OCI-LY3 (cell line): Measurements from ENCODE around the gene SETD7.

Experiments
- EZH2phosphoT487 ChIP-seq: fragments of 200-600 bp; shearing (Covaris generic); IDR thresholded peaks from 2 replicates; pipeline ENCODE4 v1.6.1; 2018; ENCODE audit warnings: antibody characterized with exemption, mixed run types, low read depth
- TF ChIP-seq, protein P1 (sequence below): fragments of 200-600, 300-600 bp; sonication (generic); IDR thresholded peaks from 2 replicates; pipeline ENCODE4 v1.5.1; 2014; ENCODE audit warnings: antibody characterized with exemption, low read length, low read depth

DNA sequence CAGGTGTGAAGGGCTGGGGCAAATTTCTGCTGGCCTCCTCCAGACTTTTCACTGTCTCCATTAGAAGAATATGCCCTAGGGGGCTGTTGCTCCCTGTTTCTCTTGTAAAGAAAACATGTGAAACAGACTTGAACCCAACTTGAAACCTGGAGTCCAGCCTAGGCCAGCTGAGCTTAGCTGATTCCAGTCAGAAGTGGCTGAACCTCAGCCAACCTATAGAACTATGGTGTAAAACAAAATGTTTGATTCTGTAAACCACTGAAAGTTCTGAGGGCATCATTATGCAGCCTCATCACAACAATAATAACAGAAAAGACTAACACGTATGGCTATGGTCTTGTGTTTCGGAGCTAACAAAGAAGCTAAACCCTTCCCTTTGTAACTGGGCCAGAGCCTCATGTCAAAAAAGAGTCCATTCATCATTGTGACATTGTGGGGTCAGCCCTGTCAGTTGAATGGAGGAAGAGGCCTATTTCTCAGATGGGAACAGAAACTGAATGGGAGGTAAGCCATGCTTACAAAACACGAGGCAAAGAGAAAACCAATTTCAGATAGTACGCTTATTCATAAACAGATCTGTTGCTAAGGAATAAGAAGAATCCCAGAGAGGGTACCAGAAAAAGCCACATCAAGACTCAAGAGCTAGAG lies 34.1 kb downstream of the SETD7 start:
- TF ChIP-seq, protein P1, sequence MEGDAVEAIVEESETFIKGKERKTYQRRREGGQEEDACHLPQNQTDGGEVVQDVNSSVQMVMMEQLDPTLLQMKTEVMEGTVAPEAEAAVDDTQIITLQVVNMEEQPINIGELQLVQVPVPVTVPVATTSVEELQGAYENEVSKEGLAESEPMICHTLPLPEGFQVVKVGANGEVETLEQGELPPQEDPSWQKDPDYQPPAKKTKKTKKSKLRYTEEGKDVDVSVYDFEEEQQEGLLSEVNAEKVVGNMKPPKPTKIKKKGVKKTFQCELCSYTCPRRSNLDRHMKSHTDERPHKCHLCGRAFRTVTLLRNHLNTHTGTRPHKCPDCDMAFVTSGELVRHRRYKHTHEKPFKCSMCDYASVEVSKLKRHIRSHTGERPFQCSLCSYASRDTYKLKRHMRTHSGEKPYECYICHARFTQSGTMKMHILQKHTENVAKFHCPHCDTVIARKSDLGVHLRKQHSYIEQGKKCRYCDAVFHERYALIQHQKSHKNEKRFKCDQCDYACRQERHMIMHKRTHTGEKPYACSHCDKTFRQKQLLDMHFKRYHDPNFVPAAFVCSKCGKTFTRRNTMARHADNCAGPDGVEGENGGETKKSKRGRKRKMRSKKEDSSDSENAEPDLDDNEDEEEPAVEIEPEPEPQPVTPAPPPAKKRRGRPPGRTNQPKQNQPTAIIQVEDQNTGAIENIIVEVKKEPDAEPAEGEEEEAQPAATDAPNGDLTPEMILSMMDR = no peak
- TF ChIP-seq EZH2phosphoT487 = no peak
